Activated effector memory CD4-positive, alpha-beta T cell treated with anti-CD3 and anti-CD28 coated beads, Interleukin-2, amount 50 U/mL, for 16 hours (primary cell): ENCODE measurements around the gene PTPRN2.

Source experiments
- DNase-seq: peaks from one replicate; pipeline ENCODE4 v3.0.0-alpha.2; 2020

PTPRN2 gene

DNA sequence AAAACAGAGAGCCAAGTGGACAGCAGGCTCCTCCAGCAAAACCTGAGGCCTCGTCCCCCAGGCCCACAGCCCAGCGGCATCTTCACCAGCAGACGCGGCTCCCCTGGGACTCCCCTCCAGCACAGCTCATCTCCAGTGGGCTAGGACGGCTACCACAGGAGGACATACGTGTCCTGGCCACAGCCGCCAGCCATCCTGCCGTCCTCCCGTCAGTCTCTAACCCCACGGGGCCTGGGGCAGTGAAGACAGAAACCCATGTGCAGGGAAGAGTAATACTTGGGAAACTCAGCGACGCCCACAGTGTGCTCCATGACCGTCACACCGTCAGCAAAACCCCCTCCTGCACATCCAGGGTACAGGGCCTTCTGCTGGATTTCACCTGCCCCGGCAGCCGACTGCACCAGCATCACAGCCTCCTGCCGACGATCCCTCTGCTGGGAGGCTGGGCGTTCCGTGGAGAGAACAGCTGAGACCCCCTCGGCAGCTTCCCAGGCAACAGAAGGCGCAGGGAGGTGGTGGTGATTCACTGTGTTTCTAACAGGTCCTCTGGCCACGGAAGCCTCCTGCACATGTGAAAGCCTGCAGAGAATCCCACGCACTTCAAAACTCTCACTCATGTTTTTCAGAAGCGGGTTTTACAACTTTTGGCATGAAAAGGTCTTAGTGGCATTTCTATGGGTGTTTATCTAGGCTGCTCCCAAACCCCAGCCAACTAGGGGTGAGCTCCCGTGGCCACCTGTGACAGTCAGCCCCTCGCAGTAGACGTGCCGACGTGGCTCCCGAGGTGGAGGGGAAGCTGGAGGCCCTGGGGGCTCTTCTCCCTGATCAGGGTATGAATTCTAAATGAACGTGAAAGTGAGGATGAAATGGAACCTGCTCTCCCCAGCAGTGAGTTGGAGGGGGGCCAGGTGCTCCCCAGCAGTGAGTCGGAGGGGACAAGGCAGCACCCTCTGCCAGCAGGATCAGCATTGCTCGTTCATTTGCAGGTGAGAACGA is 513.5 kb downstream of the PTPRN2 start:
- DNase-seq, result no peak

DNA sequence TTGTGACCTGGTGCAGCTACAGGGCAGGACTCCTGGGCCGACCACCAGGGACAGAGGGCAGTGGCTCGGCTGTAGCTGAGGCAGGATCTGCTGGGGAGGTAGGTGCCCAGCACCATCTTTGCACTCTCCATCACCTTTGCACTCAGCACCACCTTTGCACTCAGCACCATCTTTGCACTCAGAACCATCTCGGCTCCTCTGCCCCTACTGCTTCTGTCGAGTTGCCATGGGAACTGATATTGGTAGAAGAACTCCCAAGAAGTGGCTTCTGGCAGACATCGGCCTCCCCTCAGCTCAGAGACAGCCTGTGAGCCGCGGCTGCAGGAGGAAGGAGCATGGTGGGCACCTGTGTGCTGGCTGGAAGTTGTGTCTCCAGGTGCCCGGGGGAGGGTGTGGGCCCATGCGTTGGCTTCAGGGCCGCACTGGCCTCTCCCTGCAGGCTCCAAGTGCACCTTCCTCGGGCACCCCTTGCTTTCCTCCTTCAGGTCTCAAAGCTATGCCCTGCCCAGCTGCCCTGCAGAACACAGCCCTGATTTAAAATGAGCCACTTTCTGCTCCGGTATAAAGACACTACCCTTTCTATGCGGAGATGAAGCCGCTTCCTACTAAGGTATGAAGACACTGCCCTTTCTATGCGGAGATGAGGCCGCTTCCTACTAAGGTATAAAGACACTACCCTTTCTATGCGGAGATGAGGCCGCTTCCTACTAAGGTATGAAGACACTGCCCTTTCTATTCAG is 514.5 kb downstream of the PTPRN2 start:
- peak; percentile 58 for DNase-seq

DNA sequence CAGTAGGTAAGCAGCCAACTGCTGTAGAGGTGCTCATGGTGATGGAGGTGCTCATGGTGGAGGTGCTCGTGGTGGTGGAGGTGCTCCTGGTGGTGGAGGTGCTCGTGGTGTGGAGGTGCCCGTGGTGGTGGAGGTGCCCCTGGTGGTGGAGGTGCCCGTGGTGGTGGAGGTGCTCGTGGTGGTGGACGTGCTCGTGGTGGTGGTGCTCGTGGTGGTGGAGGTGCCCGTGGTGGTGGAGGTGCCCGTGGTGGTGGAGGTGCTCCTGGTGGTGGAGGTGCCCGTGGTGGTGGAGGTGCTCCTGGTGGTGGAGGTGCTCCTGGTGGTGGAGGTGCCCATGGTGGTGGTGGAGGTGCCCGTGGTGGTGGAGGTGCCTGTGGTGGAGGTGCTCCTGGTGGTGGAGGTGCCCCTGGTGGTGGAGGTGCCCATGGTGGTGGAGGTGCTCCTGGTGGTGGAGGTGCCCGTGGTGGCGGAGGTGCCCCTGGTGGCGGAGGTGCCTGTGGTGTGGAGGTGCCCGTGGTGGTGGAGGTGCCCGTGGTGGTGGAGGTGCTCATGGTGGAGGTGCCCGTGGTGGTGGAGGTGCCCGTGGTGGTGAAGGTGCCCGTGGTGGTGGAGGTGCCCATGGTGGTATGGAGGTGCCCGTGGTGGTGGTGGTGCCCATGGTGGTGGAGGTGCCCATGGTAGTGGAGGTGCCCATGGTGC is 517.3 kb downstream of the PTPRN2 start:
- no peak for DNase-seq

DNA sequence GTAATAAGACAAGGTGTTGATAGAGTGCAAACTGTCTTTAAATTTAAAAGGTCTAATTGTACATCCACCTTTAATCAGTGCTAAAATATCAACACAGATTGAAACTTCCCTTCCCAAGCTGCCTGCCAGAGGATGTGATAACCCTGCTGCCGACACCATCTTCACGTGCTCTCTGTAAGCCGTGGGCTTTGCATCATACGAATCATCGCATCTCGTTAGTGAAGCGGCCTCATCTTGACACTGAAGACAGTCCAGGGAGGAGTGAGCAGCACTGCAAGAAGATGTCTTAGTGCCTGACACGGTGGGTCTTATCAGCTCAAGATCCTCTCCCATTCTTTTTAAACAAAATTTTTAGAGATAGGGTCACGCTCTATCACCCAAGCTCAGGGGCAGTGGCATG is 518.8 kb downstream of the PTPRN2 start:
- DNase-seq, result no peak

DNA sequence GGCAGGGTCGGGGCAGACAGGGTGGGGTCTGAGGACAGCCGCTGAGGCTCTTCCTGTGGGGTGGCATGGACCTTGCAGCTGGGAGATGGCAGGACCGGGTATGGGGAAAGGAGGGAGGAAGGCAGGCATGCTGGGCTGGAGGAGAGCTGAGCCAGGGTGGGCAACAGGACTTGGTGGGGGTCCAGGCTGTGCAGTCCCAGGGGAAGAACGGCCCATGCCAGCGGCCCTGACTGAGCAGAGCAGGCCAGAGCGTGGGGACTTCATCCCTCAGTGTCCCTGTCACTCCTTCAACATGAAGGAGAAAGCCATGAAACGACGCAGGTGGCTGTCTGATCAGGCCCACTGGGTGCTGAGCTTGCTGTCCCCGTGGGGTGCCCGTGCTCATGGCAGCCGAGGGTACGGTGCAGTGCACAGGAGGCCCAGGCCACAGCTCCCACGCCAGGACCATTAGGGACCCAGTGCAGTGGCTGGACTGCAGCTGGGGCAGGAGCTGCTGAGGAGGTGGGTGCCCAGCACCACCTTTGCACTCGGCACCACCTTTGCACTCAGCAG is 519.6 kb downstream of the PTPRN2 start:
- no peak for DNase-seq

DNA sequence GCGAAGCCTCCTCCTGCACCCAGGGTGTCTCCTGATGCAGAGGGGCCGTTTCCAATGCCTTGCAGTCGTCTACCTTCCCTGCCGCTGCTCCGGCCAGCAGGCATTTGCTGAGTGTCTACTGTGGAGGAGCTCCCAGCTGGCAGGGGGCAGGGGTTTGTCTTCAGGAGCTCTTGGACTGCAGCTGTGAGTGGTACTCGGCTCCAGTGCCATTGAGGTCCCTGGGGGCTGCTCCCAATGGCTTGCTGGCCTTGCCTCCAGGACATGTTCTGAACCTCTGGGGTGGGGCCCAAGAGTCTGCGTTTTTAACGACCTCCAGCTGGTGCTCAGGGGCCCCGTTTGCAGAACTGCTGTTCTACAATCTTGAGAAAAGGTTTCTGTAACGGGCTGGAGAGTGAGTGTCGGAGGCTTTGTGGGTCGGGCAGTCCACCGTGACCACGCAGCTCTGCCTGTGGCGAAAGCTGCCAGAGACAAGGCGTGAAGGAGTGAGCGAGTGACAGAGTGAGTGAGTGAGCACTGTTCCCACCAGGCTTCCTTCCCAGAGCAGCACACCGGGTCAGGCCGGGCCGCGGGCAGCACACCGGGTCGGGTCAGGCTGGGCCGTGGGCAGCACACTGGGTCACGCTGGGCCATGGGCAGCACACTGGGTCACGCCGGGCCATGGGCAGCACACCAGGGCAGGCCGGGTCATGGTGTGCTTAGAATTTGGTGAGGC is 520.2 kb downstream of the PTPRN2 start:
- DNase-seq, result no peak

DNA sequence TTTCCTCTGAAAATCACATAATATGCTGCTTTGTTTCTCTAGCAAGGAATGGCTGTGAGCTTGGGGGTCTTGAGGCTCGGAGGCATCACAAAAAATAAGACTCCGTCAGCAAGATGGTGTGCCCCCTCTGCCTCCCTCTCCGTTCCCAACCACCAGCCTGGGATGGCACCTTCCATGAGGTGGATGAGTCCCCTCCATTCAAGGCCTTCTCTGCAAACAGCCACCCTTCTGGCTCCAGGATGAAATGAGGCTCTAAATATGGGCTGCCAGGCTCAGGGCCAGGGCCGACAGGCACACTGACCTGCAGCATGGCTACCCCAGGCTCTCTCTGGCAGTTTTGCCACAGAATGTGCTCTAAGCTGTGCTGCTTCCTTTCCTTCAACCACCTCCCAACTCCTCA is 521.5 kb downstream of the PTPRN2 start:
- no peak for DNase-seq

DNA sequence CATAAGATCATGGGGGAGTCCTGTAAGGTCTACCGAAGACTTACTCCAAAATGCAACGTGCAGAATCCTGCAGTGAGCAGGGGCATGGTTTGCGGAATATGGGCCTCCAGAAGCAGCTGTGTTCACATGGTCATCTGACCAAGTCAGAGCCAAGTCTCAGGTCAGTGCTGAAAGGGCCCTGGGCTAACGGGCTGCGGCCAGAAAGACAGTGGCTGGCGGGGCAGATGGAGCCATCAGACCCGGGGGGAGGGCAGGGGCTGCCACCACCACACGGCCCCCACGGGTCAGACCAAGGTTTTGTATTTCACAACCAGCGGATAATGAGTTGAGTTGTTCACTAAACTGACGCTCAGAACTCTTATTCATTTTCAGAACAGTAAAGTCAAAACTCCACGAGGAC is 522.3 kb downstream of the PTPRN2 start:
- no peak for DNase-seq

DNA sequence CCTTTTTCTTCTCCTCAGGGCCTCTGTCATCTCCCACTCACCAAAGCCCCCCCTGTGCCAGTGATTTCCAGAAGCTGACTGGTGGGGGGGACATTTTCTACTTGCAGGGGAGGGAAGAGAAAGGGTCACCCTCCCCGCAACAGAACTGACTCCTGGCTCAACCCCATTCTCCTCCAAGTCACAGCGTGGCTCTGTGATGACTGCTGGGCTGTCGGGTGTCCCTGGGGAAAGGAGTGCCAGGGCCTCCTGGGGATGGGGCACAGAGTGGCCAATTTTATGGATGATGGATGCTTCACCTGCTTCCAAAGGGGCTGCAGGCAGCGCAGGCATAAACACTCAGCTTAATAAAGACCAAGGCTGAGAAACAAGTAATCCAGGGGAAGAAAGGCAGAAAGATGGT is 523.0 kb downstream of the PTPRN2 start:
- no peak for DNase-seq

DNA sequence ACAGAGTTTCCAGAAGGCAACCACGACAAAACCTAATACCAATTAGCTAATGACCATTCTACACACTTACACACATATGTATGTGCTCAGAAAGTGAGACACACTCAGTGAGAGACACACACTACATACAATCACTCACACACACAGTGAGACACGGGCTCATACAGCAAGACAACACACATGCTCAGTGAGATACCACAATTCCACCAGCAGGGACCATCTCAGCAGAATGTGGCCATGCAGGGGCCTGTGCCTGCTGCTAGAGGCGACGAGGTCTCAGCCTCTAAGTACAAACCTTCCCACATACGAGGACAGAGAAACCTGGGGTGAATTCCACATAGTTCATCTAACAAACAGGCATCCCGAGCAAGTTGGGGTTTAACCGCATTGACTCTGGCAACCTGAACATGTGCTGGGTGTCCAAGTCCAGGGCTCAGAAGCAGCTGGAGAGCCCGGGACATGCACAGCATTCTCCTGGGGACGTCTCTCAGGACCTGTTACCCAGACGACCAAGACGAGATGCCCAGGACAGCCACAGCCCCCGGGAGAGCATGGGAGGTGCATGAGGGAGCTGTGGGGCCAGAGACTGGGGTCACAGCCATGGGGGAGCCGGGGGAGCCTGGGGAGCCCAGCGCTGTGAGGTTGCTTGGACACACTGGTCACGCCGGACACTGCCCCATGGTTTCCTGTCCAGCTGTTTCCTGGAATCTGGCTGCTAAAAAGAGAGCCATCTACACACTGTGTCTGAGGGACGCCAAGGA is 523.6 kb downstream of the PTPRN2 start:
- no peak for DNase-seq

DNA sequence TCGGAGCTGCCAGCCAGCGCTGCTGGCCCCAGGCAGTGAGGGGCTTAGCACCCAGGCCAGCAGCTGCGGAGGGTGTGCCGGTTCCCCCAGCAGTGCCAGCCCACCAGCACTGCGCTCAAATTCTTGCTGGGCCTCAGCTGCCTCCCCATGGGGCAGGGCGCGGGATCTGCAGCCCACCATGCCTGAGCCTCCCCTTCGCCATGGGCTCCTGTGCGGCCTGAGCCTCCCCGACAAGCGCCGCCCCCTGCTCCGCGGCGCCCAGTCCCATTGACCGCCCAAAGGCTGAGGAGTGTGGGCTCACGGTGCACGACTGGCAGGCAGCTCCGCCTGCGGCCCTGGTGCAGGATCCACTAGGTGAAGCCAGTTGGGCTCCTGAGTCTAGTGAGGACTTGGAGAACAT is 525.0 kb downstream of the PTPRN2 start:
- no peak for DNase-seq

DNA sequence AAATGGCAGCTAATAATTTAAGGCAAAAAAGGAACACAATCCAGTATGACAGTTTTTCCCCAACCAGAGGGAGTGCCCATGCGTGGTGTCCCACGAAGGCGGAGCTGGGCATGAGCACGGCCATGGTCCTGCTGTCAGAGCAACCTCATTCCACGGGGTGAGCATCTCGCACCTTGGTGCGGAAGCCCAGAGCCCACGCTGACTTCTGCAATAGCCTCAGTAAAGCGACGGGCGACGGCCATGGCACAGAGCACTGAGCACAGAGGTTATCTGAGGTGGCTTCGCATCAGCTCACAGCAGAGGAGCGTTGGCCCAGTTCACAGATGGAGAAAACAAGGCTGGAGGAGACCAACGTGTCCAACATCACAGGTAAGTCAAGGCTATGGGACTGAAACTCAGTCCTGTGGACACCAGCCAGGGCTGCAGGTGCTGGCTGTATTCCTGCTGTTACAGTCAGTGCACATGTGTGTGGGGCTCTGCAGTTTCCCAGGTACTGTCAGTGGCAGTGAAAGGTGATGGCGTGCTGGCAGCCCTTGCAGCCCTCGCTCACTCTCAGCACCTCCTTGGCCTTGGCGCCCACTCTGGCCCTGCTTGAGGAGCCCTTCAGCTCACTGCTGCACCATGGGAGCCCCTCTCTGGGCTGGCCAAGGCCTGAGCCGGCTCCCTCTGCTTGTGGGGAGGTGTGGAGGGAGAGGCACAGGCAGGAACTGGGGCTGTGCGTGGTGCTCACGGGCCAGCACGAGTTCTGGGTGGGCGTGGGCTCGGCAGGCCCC is 525.6 kb downstream of the PTPRN2 start:
- DNase-seq, result peak; percentile 43

DNA sequence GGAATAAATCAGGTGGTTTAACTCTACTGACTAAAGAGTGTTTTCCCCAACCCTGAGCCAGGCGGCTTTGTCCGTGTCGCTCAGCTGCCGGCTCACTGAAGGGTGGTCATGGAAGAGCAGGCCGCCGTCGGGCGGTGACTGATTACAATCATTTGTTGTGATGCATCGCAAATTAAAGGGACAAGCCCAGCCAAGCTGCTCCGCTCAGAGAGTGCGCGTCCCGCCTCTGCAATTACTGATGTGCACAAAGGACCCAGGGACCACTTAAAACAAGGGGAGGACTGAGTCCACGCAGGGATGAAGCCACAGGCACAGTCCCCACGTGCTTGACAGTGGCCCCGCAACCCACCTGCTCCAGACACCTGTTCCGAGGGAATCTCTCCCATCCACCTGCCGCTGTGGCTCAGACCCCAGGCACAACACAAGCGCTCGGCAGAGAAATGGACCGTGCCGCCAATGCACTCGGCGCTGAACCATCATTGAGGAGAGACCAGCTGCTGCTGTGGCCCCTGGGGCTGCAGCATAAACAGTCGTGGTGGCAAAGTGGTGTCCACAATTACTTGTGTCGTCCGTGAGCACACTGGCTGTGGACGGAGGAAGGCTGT is 526.5 kb downstream of the PTPRN2 start:
- DNase-seq, result no peak

DNA sequence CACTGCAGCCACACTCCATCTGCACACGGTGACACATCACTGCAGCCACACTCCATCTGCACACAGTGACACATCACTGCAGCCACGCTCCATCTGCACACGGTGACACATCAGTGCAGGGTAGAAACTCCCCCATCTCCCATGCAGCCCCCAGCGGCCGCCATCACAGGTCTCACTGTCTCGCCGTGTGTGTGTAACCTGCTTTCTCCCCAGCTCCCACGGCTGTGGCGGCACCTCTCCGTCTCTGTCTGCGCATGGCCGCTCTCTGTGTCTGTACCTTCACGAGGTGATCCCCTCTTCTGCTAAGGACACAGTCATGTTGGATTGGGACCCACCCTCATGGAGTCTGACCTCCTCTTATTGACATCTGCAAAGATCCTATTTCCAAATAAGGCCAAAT is 527.4 kb downstream of the PTPRN2 start:
- DNase-seq, result no peak

DNA sequence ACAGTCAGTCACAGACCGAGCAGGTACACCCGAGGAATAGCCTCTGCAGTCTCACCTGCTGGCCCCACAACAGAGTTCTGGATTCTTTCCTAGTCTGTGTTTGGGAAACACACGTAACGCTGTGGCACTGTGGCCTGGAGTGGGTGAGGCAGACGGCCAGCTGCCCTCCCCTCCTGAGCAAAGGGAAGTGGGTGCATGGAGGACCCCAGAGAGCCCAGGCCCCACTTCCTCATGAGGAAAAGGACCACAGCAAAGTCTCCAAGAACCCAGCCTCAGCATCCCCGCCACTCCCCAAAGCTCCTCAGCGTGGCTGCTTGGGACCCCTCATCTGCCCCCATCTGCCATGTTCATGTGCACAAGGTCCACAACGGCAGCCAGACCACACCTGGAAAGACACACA is 530.2 kb downstream of the PTPRN2 start:
- DNase-seq, result no peak

DNA sequence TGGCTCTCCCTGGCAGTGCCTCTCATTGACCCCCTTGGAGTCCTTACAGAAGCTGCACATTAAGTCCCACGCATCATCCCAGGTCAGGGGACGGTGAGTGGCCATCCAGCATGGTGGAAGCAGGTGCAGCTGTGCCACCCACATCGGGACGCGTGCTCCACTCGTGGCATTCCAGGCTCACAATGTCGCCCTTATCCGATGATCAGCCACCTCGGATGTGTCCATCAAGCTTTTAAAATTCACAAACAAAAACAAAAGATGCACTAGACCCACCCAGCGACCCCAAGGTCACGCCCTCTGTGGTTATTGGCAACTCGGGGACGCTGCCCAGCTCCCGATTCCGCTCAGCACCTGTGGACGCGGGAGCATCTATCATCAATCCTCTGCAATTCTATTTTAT is 530.9 kb downstream of the PTPRN2 start:
- no peak for DNase-seq

DNA sequence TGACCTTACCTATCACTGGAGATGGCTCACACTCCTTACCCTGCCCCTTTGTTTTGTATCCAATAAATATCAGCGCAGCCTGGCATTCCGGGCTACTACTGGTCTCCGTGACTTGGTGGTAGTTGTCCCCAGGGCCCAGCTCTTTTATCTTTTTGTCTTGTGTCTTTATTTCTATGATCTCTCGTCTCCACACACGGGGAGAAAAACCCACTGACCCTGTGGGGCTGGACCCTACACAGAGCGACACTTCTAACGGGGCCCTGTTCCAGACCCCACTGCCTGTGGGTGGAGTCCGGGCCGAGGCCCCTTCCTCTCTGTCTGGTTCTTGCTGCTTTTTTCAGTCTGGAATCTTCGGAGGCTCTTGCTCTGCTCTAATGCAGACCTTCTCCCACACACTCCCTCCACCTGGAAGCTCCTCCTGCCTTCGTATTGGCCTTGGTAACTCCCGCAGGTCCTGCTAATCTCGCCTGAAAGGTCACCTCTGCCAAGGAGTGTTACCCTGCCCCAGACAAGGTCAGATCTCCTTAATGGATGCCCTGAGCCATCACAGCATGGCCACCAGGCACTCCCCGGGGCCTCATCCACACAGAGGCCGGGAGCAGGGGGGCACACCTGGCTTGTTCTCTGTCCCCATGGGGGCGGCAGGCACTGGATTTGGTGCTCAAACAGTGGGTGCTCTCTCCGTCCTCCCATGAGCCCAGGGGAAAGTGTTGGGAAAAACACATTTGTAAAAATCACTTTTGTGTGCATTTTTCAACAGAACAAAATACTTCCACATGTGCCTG is 531.7 kb downstream of the PTPRN2 start:
- no peak for DNase-seq

DNA sequence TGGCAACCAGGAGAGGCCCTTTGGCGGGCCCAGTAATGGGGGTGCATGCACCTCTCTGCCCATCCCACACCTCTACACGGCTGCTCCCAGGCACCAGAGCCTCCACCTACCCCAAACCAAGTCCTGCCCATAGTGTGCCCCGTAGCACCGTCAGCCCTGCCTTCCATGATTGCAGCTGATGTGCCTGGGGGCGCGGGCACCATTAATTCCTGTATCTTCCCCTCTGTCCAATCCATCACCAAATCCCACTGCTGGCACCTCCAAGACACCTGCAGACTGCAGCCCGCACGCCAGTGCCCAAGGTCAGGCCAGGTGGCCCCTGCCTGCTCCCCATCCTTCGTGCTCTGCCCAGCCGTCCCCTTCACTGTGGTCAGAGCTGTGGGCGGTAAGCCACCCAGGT is 533.0 kb downstream of the PTPRN2 start:
- no peak for DNase-seq

DNA sequence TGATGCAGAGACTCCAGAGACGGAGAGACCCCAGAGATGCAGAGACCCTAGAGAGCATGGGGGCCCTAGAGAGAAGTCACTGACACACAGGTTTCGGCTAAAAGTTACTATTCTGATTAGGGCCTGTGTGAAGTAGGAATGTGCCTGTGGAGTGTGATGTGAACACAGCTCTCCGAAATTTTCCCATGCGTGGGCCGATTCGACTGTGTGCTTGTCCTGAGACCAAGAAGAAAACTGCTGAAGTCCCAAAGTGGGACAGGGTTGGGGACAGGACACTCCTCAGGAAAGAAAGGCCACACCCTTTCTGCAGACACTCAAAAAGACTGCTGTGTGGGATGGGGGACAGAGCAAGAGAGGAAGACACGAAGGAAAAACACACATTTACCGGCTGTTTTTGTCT is 533.5 kb downstream of the PTPRN2 start:
- no peak for DNase-seq
